ENCODE measurements around the gene DHRS7. TPM values are rescaled to one million over a fixed set of nuclear protein-coding genes. Genes with fewer than 3 reads are reported as not detected.

Gene DHRS7
- total and polyA plus RNA-seq, 10 of the 15 experiments (the other 5 are each of a cell fraction or from before 2014, with no cell fraction given), result 55.0 to 99.8 (median 62.2) TPM

GRCh38 chr14:60206837-60207533, 41.8 kb upstream of the DHRS7 start (continued):
- no peak for TF ChIP-seq PAX8 (IDR thresholded peaks at IDR 0.05)

GRCh38 chr14:60206249-60206670, 41.1 kb upstream of the DHRS7 start:
- WGBS (ENCODE audit: insufficient coverage, insufficient replicate concordance, low lambda C conversion rate, missing lambda C conversion rate), result 58% methylated on average over 7 of the region's 7 CpGs
- TF ChIP-seq HDGF (IDR thresholded peaks at IDR 0.05), result no peak
- TF ChIP-seq ATF3 (IDR thresholded peaks at IDR 0.05; ENCODE audit: borderline replicate concordance, extremely low read depth, low read depth, low read length), result no peak
- peak; percentile 45; the same call in 1 of the 2 replicates for TF ChIP-seq ZNF592 (IDR thresholded peaks at IDR 0.05)
- TF ChIP-seq POLR2AphosphoS5 (IDR thresholded peaks at IDR 0.05; ENCODE audit: low read length), result peak; percentile 81
- TF ChIP-seq MAX (IDR thresholded peaks at IDR 0.05; ENCODE audit: low read depth, low read length), result no peak
- no peak for TF ChIP-seq ZSCAN29 (IDR thresholded peaks at IDR 0.05)
- no peak for TF ChIP-seq POLR2AphosphoS2 (IDR thresholded peaks at IDR 0.05; ENCODE audit: low read depth, low read length)
- TF ChIP-seq ELK1 (IDR thresholded peaks at IDR 0.05; ENCODE audit: low read depth, low read length), result no peak
- no peak for TF ChIP-seq PBX3 (IDR thresholded peaks at IDR 0.05; ENCODE audit: insufficient replicate concordance, low read depth, low read length)

More at GRCh38 chr14:60206249-60206670, 41.1 kb upstream of the DHRS7 start:
- intact Hi-C loops (cut with micrococcal nuclease; ENCODE audit: unreplicated experiment), result loop anchor here (2.0 to 5.0 kb wide), 2 partner anchors 15 to 114 kb away; partner anchors contain the start of gene PCNX4
- POLR2A ChIA-PET, result interaction anchor here (0.7 to 19.5 kb wide), 7 partner anchors 10 to 50 kb away, joined by 3 to 251 read pairs (median 5); partner anchors contain the start of gene PPM1A
- no peaks in the 10 kb centered on the region; the same call in 1 of the 2 replicates for H3K79me2 ChIP-seq (ENCODE audit: control insufficient read depth, insufficient read depth, low read length)
- H2AFZ ChIP-seq (ENCODE audit: control insufficient read depth, low read depth, low read length), result peak overlapping the region; percentile 54; the same call in 1 of the 2 replicates
- in situ Hi-C loops (cut with MboI), result no loop called here
- CTCF ChIA-PET, result interaction anchor here (1.0 to 5.5 kb wide), 12 partner anchors 10 to 145 kb away, joined by 4 to 42 read pairs (median 11); partner anchors contain the start of gene PPM1A
- no peaks in the 10 kb centered on the region for H3K27me3 ChIP-seq (replicated peaks in 1 of 2; ENCODE audit: control insufficient read depth in 2 of 2, insufficient read depth in 2 of 2, low read length in 1 of 2)
- FAIRE-seq (no peak), DNase-seq (ENCODE audit: low read depth, low spot score) (no peak), ATAC-seq (peak; percentile 42)
- H3K9ac ChIP-seq (ENCODE audit: control insufficient read depth, insufficient read depth, low read length), result peak overlapping the region; percentile 49
- no peaks in the 10 kb centered on the region for H4K20me1 ChIP-seq (ENCODE audit: control insufficient read depth, insufficient read depth)
- H3K27ac ChIP-seq (ENCODE audit: control insufficient read depth, insufficient read depth), result peak overlapping the region; percentile 91
- H3K9me3 ChIP-seq (replicated peaks; ENCODE audit: control insufficient read depth, insufficient read depth, low read length), result no peaks in the 10 kb centered on the region; the same call in 1 of the 3 replicates
- H3K36me3 ChIP-seq (ENCODE audit: control insufficient read depth in 2 of 2, insufficient read depth in 2 of 2, low read length in 1 of 2), result no peaks in the 10 kb centered on the region
- BruUV-seq (replicated peaks), result no TSS peak
- H3K4me3 ChIP-seq, result peak overlapping the region; percentile 13; the same call in 1 of the 2 replicates
- SMC1A ChIA-PET (ENCODE audit: uncharacterized antibody, unreplicated experiment), result interaction anchor here (0.7 to 17.6 kb wide), 12 partner anchors 10 to 1187 kb away, joined by 3 to 303 read pairs (median 18); partner anchors contain the start of gene PPM1A
- RAD21 ChIA-PET (ENCODE audit: unreplicated experiment), result interaction anchor here (0.6 to 15.8 kb wide), 13 partner anchors 9 to 1182 kb away, joined by 3 to 446 read pairs (median 15); partner anchors contain the start of genes DHRS7 and PPM1A
- H3K4me1 ChIP-seq (ENCODE audit: control insufficient read depth, insufficient read depth, low read length), result peaks cover 45% of the 10 kb centered on the region
- H3K4me2 ChIP-seq (ENCODE audit: control insufficient read depth, insufficient read depth), result peak overlapping the region; percentile 80

Data from GM12878 (cell line).